GM15510 (cell line): Measurements from ENCODE around the gene GLI3.

Experiments
- POLR2A ChIP-seq: IDR thresholded peaks from 3 replicates; pipeline ENCODE4 v1.6.1; 2011; ENCODE audit warnings: borderline replicate concordance; ENCODE audit not compliant: insufficient read length; ENCODE audit errors: extremely low read depth

Gene GLI3

DNA sequence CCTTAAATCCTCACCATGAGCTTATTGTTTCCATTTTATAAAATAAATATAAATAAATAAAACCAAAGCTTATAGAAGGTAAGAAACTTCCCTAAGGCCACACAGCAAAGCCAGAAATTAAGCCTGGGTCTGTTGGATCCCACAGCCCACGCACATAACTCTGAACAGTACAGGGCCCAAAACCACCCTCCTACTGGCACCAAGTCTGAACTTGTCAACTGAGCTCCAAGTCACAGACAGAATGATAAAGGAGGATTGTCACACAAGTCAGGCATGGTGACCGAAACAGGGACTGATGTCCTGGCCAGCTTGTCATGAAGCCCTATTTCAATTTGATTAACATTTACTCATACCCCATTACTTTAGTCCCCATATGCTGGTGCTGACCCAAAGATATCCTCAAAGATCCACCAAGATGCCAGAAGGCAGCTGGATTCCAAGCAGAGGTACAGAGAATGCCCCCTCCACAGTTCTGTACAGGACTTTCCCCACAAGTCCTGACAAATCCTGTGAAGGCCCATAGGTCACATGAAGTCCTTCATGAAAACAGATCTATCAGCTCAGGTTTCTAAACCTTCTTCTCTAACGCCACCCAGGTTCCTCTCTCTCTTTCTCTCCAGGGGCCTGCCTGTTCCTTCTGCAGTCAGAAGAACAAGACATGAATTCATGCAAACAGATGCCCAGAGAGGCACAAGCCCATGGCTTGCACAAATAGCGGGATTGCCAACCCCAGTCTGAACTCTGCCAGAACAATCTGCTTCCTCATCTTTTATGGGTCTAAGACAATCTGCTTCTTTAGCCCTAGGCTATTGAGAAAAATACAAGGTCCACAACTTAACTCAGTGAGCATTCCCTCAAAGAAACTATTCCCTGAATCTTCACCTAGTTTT is 60.9 kb downstream of the GLI3 start:
- no peak for TF ChIP-seq POLR2A

GRCh38 chr7:42174391-42174912 is 62.6 kb downstream of the GLI3 start:
- no peak for TF ChIP-seq POLR2A

GRCh38 chr7:42170724-42171123 is 66.3 kb downstream of the GLI3 start:
- TF ChIP-seq POLR2A: no peak

GRCh38 chr7:42168512-42168911 is 68.5 kb downstream of the GLI3 start:
- no peak for TF ChIP-seq POLR2A

- TF ChIP-seq POLR2A: no peak
These were observed 69.3 kb downstream of the GLI3 start for GRCh38 chr7:42167631-42168236.

DNA sequence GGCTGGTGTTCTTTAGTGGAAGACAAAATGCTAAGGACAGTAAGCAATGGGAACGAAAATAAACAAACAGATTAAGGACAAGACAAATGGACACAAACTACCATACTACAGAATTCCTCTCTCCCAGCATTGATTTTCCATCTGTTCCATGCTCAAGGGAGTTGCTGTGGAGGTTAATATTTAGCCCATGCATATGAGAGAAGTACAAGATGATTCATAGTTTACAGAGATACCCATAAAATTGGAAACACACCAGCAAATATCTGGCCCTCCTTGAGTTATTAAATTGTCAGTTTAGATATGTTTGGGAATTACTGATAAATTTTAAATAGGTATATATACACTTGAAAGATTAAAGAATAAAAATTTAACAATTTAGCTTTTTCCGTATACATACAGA is 69.8 kb downstream of the GLI3 start:
- no peak for TF ChIP-seq POLR2A

- TF ChIP-seq POLR2A: no peak
These were observed 72.1 kb downstream of the GLI3 start for GRCh38 chr7:42164881-42165428.

DNA sequence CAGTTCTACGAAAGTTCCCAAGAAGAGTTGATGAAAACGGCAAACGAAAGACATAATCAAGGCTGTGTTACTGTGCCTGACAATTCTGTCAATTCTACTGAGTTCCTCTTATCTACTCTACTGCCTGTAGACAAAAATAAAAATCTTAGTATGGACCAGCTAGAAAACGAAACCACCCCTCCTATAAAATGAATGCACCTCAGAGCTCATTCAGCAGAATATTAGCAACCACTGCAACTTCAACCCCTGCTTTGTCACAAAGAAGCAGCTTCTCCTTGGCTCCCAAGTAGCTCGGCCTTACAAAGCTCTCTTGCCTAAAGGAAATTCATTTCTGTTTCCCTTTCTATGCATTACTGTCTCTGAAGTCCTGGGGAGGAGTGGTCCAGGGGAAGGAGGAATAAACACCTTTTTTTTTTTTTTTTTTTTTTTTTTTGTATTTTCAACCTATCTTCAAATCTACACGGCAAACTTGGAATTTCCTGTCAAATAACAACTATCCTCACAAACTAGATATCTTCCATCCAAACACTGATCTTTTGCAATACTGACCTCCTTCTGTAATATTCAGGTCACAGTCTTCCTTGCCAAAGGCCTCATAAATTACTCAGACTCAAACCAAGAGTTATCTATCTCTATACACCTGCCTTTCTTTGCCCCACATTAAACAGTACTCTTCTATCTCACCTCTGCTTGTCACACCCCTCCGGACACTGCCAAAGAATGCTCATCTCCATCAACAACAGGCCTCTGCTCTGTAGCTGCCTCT is 74.3 kb downstream of the GLI3 start:
- TF ChIP-seq POLR2A: no peak

- TF ChIP-seq POLR2A: no peak
These were observed 75.3 kb downstream of the GLI3 start for GRCh38 chr7:42161719-42162118.

DNA sequence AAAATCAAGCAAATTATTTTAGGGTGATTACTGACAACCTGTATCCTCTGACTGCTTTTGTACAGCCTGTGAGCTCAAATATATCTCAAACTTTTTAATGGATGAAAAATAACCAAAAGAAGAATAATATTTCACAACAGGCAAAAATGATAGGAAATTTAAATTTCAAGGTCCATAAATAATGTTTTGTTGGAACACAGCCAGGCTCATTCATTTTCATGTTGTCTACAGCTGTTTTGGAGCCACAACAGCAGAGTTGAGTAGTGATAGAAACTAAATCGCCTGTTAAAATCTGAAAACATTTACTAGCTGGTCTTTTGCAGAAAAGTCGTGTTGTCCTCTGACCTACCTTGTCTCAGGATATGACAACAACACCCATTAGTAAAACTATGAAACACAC is 75.9 kb downstream of the GLI3 start:
- no peak for TF ChIP-seq POLR2A

DNA sequence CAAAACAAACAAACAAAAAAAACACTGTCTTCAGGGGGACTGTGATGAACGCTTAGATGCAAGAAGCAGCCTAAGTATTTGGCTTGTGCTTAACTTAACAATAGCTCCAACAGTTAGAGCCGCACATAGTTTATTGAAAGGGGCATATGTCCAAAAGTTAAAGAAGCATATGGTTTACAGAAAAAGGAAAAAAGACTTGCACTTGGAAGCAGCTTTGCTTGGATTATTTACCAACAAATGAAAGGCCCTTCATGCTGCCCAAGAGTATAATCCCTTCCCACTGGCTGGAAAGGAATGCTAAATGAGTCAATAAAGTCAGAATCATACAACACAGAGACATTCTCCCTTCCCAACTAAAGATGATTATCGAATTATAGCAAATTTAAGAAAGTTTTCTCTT is 77.9 kb downstream of the GLI3 start:
- TF ChIP-seq POLR2A: no peak

- TF ChIP-seq POLR2A: no peak
These were observed 79.9 kb downstream of the GLI3 start for GRCh38 chr7:42156967-42157721.

DNA sequence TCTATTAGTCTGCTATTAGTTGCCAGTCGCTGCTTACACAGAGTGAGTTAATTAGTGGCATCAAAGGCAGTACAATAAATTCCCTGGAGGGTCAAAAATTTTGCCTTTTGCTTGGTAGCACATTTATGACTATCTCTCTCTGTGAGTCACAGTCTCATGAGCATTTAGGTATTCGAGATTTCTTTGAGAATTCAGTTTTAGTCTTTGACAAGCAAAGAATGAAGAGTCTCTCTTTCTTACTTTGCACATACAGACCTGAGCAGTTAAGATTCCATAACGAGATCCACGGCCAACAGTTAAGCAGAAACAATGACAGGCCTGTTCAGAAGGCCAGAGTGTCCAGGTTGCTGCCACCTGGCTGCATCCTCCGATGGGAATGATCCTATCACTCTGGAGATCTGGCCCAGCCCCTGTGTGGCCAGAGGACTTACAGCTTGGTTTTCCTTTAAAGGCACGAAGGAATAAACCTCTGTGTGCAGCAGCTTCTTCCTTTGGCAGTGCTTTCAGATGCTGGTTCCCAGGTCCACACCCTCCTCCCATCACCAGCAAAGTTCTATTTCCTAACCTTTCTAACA is 80.6 kb downstream of the GLI3 start:
- TF ChIP-seq POLR2A: no peak
